Body of pancreas (tissue), 4 donors: Measurements from ENCODE around the gene ZNF93.

Source experiments
- POLR2A ChIP-seq, 3 donors: fragments of 450-650 bp; IDR thresholded peaks; one replicate each; pipeline ENCODE4 v1.6.1; 2016; ENCODE audit warnings: antibody characterized with exemption in 3 of 3, mild to moderate bottlenecking in 2 of 3
- TF ChIP-seq, protein P1 (sequence below), 7 experiments: fragments of 450-650 bp in 4 of 7; fragments of 200-600 bp in 3 of 7; sonication (generic) in 3 of 7; IDR thresholded peaks; one replicate each; pipeline ENCODE4 v1.5.1; 2016 to 2019; ENCODE audit warnings: antibody characterized with exemption in 7 of 7

DNA sequence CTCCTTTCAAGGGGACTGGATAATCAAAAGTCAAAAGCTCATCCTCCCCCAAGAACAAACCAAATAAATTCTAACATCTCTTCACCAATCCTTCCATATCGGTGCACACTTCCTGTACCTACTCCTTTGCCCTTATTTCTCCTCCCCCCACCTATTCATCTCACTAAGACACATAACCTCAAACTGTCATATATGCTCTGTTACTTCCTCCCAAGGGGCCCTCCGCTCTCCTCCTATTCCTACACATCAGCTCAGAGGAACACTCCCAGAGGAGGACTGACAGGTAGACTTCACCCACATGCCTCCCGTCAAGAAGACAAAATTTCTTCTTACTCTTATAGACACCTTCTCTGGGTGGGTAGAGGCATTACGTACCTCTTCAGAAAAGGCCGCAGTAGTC is 48.1 kb downstream of the ZNF93 start:
- TF ChIP-seq, protein P1, sequence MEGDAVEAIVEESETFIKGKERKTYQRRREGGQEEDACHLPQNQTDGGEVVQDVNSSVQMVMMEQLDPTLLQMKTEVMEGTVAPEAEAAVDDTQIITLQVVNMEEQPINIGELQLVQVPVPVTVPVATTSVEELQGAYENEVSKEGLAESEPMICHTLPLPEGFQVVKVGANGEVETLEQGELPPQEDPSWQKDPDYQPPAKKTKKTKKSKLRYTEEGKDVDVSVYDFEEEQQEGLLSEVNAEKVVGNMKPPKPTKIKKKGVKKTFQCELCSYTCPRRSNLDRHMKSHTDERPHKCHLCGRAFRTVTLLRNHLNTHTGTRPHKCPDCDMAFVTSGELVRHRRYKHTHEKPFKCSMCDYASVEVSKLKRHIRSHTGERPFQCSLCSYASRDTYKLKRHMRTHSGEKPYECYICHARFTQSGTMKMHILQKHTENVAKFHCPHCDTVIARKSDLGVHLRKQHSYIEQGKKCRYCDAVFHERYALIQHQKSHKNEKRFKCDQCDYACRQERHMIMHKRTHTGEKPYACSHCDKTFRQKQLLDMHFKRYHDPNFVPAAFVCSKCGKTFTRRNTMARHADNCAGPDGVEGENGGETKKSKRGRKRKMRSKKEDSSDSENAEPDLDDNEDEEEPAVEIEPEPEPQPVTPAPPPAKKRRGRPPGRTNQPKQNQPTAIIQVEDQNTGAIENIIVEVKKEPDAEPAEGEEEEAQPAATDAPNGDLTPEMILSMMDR (IDR thresholded peaks at IDR 0.05) = no peak
- TF ChIP-seq POLR2A (IDR thresholded peaks at IDR 0.05) = no peak
